Measurements from ENCODE around the gene NELFA. TPM values are rescaled to one million over a fixed set of nuclear protein-coding genes. Genes with fewer than 3 reads are reported as not detected.

NELFA gene
- 10 to 100 TPM; 14.0 to 24.4 TPM for total RNA-seq
- polyA plus RNA-seq (ENCODE audit: insufficient read length in 2 of 2): 10 to 100 TPM; 49.5 to 54.5 TPM
- long read RNA-seq, donor 1, transcript NELFA-202 (11 exons, 3,343 nt): major isoform, 17 of 17 reads
- long read RNA-seq, donor 1, partial matches to known transcripts: 0 of 17 reads
- long read RNA-seq, donor 1, other reads (novel, unspliced or antisense): 0 of 17 reads
- long read RNA-seq, donor 2, partial matches to known transcripts: 417 of 453 reads
- long read RNA-seq, donor 2, other reads (novel, unspliced or antisense): 36 of 453 reads
- long read RNA-seq, donor 3, transcript NELFA-202 (11 exons, 3,343 nt): major isoform, 7 of 7 reads
- long read RNA-seq, donor 3, partial matches to known transcripts: 0 of 7 reads
- long read RNA-seq, donor 3, other reads (novel, unspliced or antisense): 0 of 7 reads
- long read RNA-seq, donor 4, transcript NELFA-202 (11 exons, 3,343 nt): major isoform, 14 of 16 reads
- long read RNA-seq, donor 4, partial matches to known transcripts: 0 of 16 reads
- long read RNA-seq, donor 4, other reads (novel, unspliced or antisense): 0 of 16 reads

GRCh38 chr4:2008921-2009650 lies at the start of gene NELFA:
Gene NELFA (minus strand): TSS chr4:2008974. CDS start chr4:2008959, 15 bp downstream.
- Histone ChIP-seq H3K4me1 (ENCODE audit: control insufficient read depth, insufficient read depth, low read length) (peaks cover 22% of the 10 kb centered on the region), H3K4me3 (ENCODE audit: low read depth, low read length) (peak within 1 kb of the TSS; percentile 90), H3K36me3 (ENCODE audit: control insufficient read depth, insufficient read depth, low read length) (peaks cover 15% of the 10 kb centered on the region), H3K27ac (ENCODE audit: low read depth, low read length) (peak within 1 kb of the TSS; percentile 92), H3K27me3 (ENCODE audit: control insufficient read depth, insufficient read depth, low read length) (no peaks in the 10 kb centered on the region), H3K9me3 (ENCODE audit: control insufficient read depth, insufficient read depth, low read length) (no peaks in the 10 kb centered on the region)
- under 1% methylated on average over 95 of the region's 95 CpGs for WGBS (ENCODE audit: insufficient coverage)
- DNase-seq (ENCODE audit: low read depth in 4 of 6, low spot score in 6 of 6): peak; percentile 92 to 99 (median 94)

GRCh38 chr4:2057382-2058065 lies 48.8 kb upstream of the NELFA start:
- H3K4me3 ChIP-seq (ENCODE audit: low read depth, low read length): no peak overlapping the region
- 56% methylated on average over 11 of the region's 26 CpGs for WGBS (ENCODE audit: insufficient coverage)
- H3K27me3 ChIP-seq (ENCODE audit: control insufficient read depth, insufficient read depth, low read length): peaks cover 2% of the 10 kb centered on the region
- H3K9me3 ChIP-seq (ENCODE audit: control insufficient read depth, insufficient read depth, low read length): no peaks in the 10 kb centered on the region
- no peak overlapping the region for H3K27ac ChIP-seq (ENCODE audit: low read depth, low read length)
- DNase-seq (ENCODE audit: low read depth in 4 of 6, low spot score in 6 of 6): peak in 1 of 6 donors; percentile 46
- H3K4me1 ChIP-seq (ENCODE audit: control insufficient read depth, insufficient read depth, low read length): peaks cover 35% of the 10 kb centered on the region
- H3K36me3 ChIP-seq (ENCODE audit: control insufficient read depth, insufficient read depth, low read length): peaks cover 19% of the 10 kb centered on the region

- DNase-seq (ENCODE audit: low read depth in 4 of 6, low spot score in 6 of 6): no peak
- H3K4me3 ChIP-seq (ENCODE audit: low read depth, low read length): no peak overlapping the region
- peaks cover 2% of the 10 kb centered on the region for H3K27me3 ChIP-seq (ENCODE audit: control insufficient read depth, insufficient read depth, low read length)
- H3K36me3 ChIP-seq (ENCODE audit: control insufficient read depth, insufficient read depth, low read length): peaks cover 6% of the 10 kb centered on the region
- WGBS (ENCODE audit: insufficient coverage): no CpG with 5 or more reads among the region's 6 CpGs
- no peaks in the 10 kb centered on the region for H3K9me3 ChIP-seq (ENCODE audit: control insufficient read depth, insufficient read depth, low read length)
- peaks cover 11% of the 10 kb centered on the region for H3K4me1 ChIP-seq (ENCODE audit: control insufficient read depth, insufficient read depth, low read length)
- H3K27ac ChIP-seq (ENCODE audit: low read depth, low read length): no peak overlapping the region
Observed at GRCh38 chr4:2054217-2054616, 45.4 kb upstream of the NELFA start.

GRCh38 chr4:2051086-2051485 lies 42.3 kb upstream of the NELFA start:
- H3K27me3 ChIP-seq (ENCODE audit: control insufficient read depth, insufficient read depth, low read length): no peaks in the 10 kb centered on the region
- DNase-seq (ENCODE audit: low read depth in 4 of 6, low spot score in 6 of 6): no peak
- no peaks in the 10 kb centered on the region for H3K9me3 ChIP-seq (ENCODE audit: control insufficient read depth, insufficient read depth, low read length)

GRCh38 chr4:2049811-2050210 lies 41.0 kb upstream of the NELFA start:
- 88% methylated on average over 5 of the region's 7 CpGs for WGBS (ENCODE audit: insufficient coverage)
- no peak overlapping the region for H3K27ac ChIP-seq (ENCODE audit: low read depth, low read length)
- peaks cover 27% of the 10 kb centered on the region for H3K36me3 ChIP-seq (ENCODE audit: control insufficient read depth, insufficient read depth, low read length)
- DNase-seq (ENCODE audit: low read depth in 4 of 6, low spot score in 6 of 6): no peak
- no peaks in the 10 kb centered on the region for H3K27me3 ChIP-seq (ENCODE audit: control insufficient read depth, insufficient read depth, low read length)
- no peak overlapping the region for H3K4me3 ChIP-seq (ENCODE audit: low read depth, low read length)
- peaks cover 11% of the 10 kb centered on the region for H3K4me1 ChIP-seq (ENCODE audit: control insufficient read depth, insufficient read depth, low read length)
- H3K9me3 ChIP-seq (ENCODE audit: control insufficient read depth, insufficient read depth, low read length): no peaks in the 10 kb centered on the region

More at GRCh38 chr4:2051086-2051485, 42.3 kb upstream of the NELFA start:
- Histone ChIP-seq H3K27ac (ENCODE audit: low read depth, low read length) (no peak overlapping the region), H3K4me1 (ENCODE audit: control insufficient read depth, insufficient read depth, low read length) (peaks cover 7% of the 10 kb centered on the region), H3K36me3 (ENCODE audit: control insufficient read depth, insufficient read depth, low read length) (peaks cover 24% of the 10 kb centered on the region), H3K4me3 (ENCODE audit: low read depth, low read length) (no peak overlapping the region)
- WGBS (ENCODE audit: insufficient coverage): 75% methylated on average over 10 of the region's 10 CpGs

- Histone ChIP-seq H3K36me3 (ENCODE audit: control insufficient read depth, insufficient read depth, low read length) (peaks cover 31% of the 10 kb centered on the region), H3K27me3 (ENCODE audit: control insufficient read depth, insufficient read depth, low read length) (no peaks in the 10 kb centered on the region), H3K27ac (ENCODE audit: low read depth, low read length) (no peak overlapping the region), H3K4me3 (ENCODE audit: low read depth, low read length) (no peak overlapping the region), H3K4me1 (ENCODE audit: control insufficient read depth, insufficient read depth, low read length) (peaks cover 14% of the 10 kb centered on the region), H3K9me3 (ENCODE audit: control insufficient read depth, insufficient read depth, low read length) (no peaks in the 10 kb centered on the region)
- no peak for DNase-seq (ENCODE audit: low read depth in 4 of 6, low spot score in 6 of 6)
- WGBS (ENCODE audit: insufficient coverage): 100% methylated on average over 1 of the region's 7 CpGs
Observed at GRCh38 chr4:2049381-2049780, 40.6 kb upstream of the NELFA start.

- Histone ChIP-seq H3K9me3 (ENCODE audit: control insufficient read depth, insufficient read depth, low read length) (no peaks in the 10 kb centered on the region), H3K27me3 (ENCODE audit: control insufficient read depth, insufficient read depth, low read length) (no peaks in the 10 kb centered on the region), H3K4me3 (ENCODE audit: low read depth, low read length) (no peak overlapping the region), H3K4me1 (ENCODE audit: control insufficient read depth, insufficient read depth, low read length) (peaks cover 18% of the 10 kb centered on the region), H3K27ac (ENCODE audit: low read depth, low read length) (no peak overlapping the region), H3K36me3 (ENCODE audit: control insufficient read depth, insufficient read depth, low read length) (peaks cover 37% of the 10 kb centered on the region)
- DNase-seq (ENCODE audit: low read depth in 4 of 6, low spot score in 6 of 6): no peak
- 96% methylated on average over 7 of the region's 8 CpGs for WGBS (ENCODE audit: insufficient coverage)
Observed at GRCh38 chr4:2048831-2049230, 40.1 kb upstream of the NELFA start.

GRCh38 chr4:2047781-2048581 lies 39.2 kb upstream of the NELFA start:
- H3K27me3 ChIP-seq (ENCODE audit: control insufficient read depth, insufficient read depth, low read length): no peaks in the 10 kb centered on the region
- DNase-seq (ENCODE audit: low read depth in 4 of 6, low spot score in 6 of 6): no peak
- no peak overlapping the region for H3K4me3 ChIP-seq (ENCODE audit: low read depth, low read length)
- no peaks in the 10 kb centered on the region for H3K9me3 ChIP-seq (ENCODE audit: control insufficient read depth, insufficient read depth, low read length)
- peaks cover 45% of the 10 kb centered on the region for H3K36me3 ChIP-seq (ENCODE audit: control insufficient read depth, insufficient read depth, low read length)
- 84% methylated on average over 22 of the region's 25 CpGs for WGBS (ENCODE audit: insufficient coverage)
- H3K4me1 ChIP-seq (ENCODE audit: control insufficient read depth, insufficient read depth, low read length): peaks cover 27% of the 10 kb centered on the region
- H3K27ac ChIP-seq (ENCODE audit: low read depth, low read length): no peak overlapping the region
